Measurements from ENCODE around the gene ASCL1.

- TF ChIP-seq, protein P1, sequence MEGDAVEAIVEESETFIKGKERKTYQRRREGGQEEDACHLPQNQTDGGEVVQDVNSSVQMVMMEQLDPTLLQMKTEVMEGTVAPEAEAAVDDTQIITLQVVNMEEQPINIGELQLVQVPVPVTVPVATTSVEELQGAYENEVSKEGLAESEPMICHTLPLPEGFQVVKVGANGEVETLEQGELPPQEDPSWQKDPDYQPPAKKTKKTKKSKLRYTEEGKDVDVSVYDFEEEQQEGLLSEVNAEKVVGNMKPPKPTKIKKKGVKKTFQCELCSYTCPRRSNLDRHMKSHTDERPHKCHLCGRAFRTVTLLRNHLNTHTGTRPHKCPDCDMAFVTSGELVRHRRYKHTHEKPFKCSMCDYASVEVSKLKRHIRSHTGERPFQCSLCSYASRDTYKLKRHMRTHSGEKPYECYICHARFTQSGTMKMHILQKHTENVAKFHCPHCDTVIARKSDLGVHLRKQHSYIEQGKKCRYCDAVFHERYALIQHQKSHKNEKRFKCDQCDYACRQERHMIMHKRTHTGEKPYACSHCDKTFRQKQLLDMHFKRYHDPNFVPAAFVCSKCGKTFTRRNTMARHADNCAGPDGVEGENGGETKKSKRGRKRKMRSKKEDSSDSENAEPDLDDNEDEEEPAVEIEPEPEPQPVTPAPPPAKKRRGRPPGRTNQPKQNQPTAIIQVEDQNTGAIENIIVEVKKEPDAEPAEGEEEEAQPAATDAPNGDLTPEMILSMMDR (IDR thresholded peaks at IDR 0.05), result no peak
- no peak for TF ChIP-seq POLR2A (IDR thresholded peaks at IDR 0.05)
Measured at GRCh38 chr12:102951841-102952240, 5.6 kb upstream of the ASCL1 start.

Data from ovary (tissue), 3 donors.